ENCODE measurements around the gene NLGN2.

NLGN2 gene

GRCh38 chr17:7417056-7417655 lies 9.5 kb downstream of the NLGN2 start:
- H3K36me3 Mint-ChIP-seq = peaks cover 2% of the 10 kb centered on the region
- H3K27me3 Mint-ChIP-seq = no peaks in the 10 kb centered on the region
- peaks cover 2% of the 10 kb centered on the region for H3K4me1 Mint-ChIP-seq (ENCODE audit: low read depth)
- H3K9me3 Mint-ChIP-seq (ENCODE audit: low read depth) = no peaks in the 10 kb centered on the region
- no peak overlapping the region for H3K4me3 Mint-ChIP-seq
- H3K27ac Mint-ChIP-seq = no peak overlapping the region

GRCh38 chr17:7418472-7419152 lies 11.0 kb downstream of the NLGN2 start:
- Mint-ChIP-seq H3K27ac (no peak overlapping the region), H3K4me1 (ENCODE audit: low read depth) (peaks cover 2% of the 10 kb centered on the region), H3K9me3 (ENCODE audit: low read depth) (no peaks in the 10 kb centered on the region), H3K27me3 (no peaks in the 10 kb centered on the region), H3K36me3 (peaks cover 2% of the 10 kb centered on the region), H3K4me3 (no peak overlapping the region)

- peaks cover 2% of the 10 kb centered on the region for H3K4me1 Mint-ChIP-seq (ENCODE audit: low read depth)
- no peak within 1 kb of the TSS for H3K27ac Mint-ChIP-seq
- no peak within 1 kb of the TSS for H3K4me3 Mint-ChIP-seq
- no peaks in the 10 kb centered on the region for H3K27me3 Mint-ChIP-seq
- no peaks in the 10 kb centered on the region for H3K9me3 Mint-ChIP-seq (ENCODE audit: low read depth)
- peaks cover 2% of the 10 kb centered on the region for H3K36me3 Mint-ChIP-seq
These were observed 12.4 kb downstream of the NLGN2 start, which contains the start of gene SPEM1 for GRCh38 chr17:7419819-7420610. Gene SPEM1, plus strand, starts transcription at chr17:7420324. Its CDS starts 61 bp downstream, at chr17:7420385.

- H3K9me3 Mint-ChIP-seq (ENCODE audit: low read depth) = no peaks in the 10 kb centered on the region
- no peak overlapping the region for H3K4me3 Mint-ChIP-seq
- H3K36me3 Mint-ChIP-seq = peaks cover 2% of the 10 kb centered on the region
- peaks cover 2% of the 10 kb centered on the region for H3K4me1 Mint-ChIP-seq (ENCODE audit: low read depth)
- H3K27me3 Mint-ChIP-seq = no peaks in the 10 kb centered on the region
- H3K27ac Mint-ChIP-seq = no peak overlapping the region
These were observed 13.5 kb downstream of the NLGN2 start for GRCh38 chr17:7421186-7421585.

GRCh38 chr17:7423679-7424078 lies 16.0 kb downstream of the NLGN2 start:
- H3K27me3 Mint-ChIP-seq = no peaks in the 10 kb centered on the region
- H3K4me1 Mint-ChIP-seq (ENCODE audit: low read depth) = no peaks in the 10 kb centered on the region
- H3K9me3 Mint-ChIP-seq (ENCODE audit: low read depth) = no peaks in the 10 kb centered on the region
- no peak overlapping the region for H3K27ac Mint-ChIP-seq
- no peaks in the 10 kb centered on the region for H3K36me3 Mint-ChIP-seq
- no peak overlapping the region for H3K4me3 Mint-ChIP-seq

- no peak within 1 kb of the TSS for H3K27ac Mint-ChIP-seq
- no peaks in the 10 kb centered on the region for H3K9me3 Mint-ChIP-seq (ENCODE audit: low read depth)
- H3K27me3 Mint-ChIP-seq = no peaks in the 10 kb centered on the region
- H3K36me3 Mint-ChIP-seq = no peaks in the 10 kb centered on the region
- H3K4me3 Mint-ChIP-seq = no peak within 1 kb of the TSS
- no peaks in the 10 kb centered on the region for H3K4me1 Mint-ChIP-seq (ENCODE audit: low read depth)
These were observed 17.7 kb downstream of the NLGN2 start, which contains the start of gene SPEM2 for GRCh38 chr17:7425316-7425715. Gene SPEM2, plus strand, starts transcription at chr17:7425616. Its CDS starts 73 bp downstream, at chr17:7425689.

GRCh38 chr17:7425756-7426155 lies 18.1 kb downstream of the NLGN2 start:
- Mint-ChIP-seq H3K27me3 (no peaks in the 10 kb centered on the region), H3K36me3 (no peaks in the 10 kb centered on the region), H3K4me3 (no peak overlapping the region), H3K4me1 (ENCODE audit: low read depth) (no peaks in the 10 kb centered on the region), H3K9me3 (ENCODE audit: low read depth) (no peaks in the 10 kb centered on the region), H3K27ac (no peak overlapping the region)

- Mint-ChIP-seq H3K4me1 (ENCODE audit: low read depth) (no peaks in the 10 kb centered on the region), H3K27ac (no peak overlapping the region), H3K36me3 (no peaks in the 10 kb centered on the region), H3K27me3 (no peaks in the 10 kb centered on the region), H3K9me3 (ENCODE audit: low read depth) (no peaks in the 10 kb centered on the region), H3K4me3 (no peak overlapping the region)
These were observed 18.7 kb downstream of the NLGN2 start for GRCh38 chr17:7426203-7426863.

GRCh38 chr17:7426896-7427489 lies 19.3 kb downstream of the NLGN2 start:
- Mint-ChIP-seq H3K4me3 (no peak overlapping the region), H3K27ac (no peak overlapping the region), H3K4me1 (ENCODE audit: low read depth) (no peaks in the 10 kb centered on the region), H3K9me3 (ENCODE audit: low read depth) (no peaks in the 10 kb centered on the region), H3K36me3 (no peaks in the 10 kb centered on the region), H3K27me3 (no peaks in the 10 kb centered on the region)

GRCh38 chr17:7427549-7427948 lies 19.9 kb downstream of the NLGN2 start:
- no peak overlapping the region for H3K4me3 Mint-ChIP-seq
- no peak overlapping the region for H3K27ac Mint-ChIP-seq
- H3K9me3 Mint-ChIP-seq (ENCODE audit: low read depth) = no peaks in the 10 kb centered on the region
- H3K27me3 Mint-ChIP-seq = no peaks in the 10 kb centered on the region
- H3K36me3 Mint-ChIP-seq = no peaks in the 10 kb centered on the region
- no peaks in the 10 kb centered on the region for H3K4me1 Mint-ChIP-seq (ENCODE audit: low read depth)

GRCh38 chr17:7428557-7428956 lies 20.9 kb downstream of the NLGN2 start, which contains the start of gene SPEM3:
Gene SPEM3, plus strand, starts transcription at chr17:7428857. Its CDS starts 46 bp downstream, at chr17:7428903.
- Mint-ChIP-seq H3K9me3 (ENCODE audit: low read depth) (no peaks in the 10 kb centered on the region), H3K36me3 (no peaks in the 10 kb centered on the region), H3K4me3 (no peak within 1 kb of the TSS), H3K27me3 (no peaks in the 10 kb centered on the region), H3K27ac (no peak within 1 kb of the TSS), H3K4me1 (ENCODE audit: low read depth) (no peaks in the 10 kb centered on the region)

- Mint-ChIP-seq H3K9me3 (ENCODE audit: low read depth) (no peaks in the 10 kb centered on the region), H3K27ac (no peak overlapping the region), H3K4me1 (ENCODE audit: low read depth) (no peaks in the 10 kb centered on the region), H3K4me3 (no peak overlapping the region), H3K36me3 (no peaks in the 10 kb centered on the region), H3K27me3 (no peaks in the 10 kb centered on the region)
These were observed 22.1 kb downstream of the NLGN2 start for GRCh38 chr17:7429722-7430121.

- peaks cover 10% of the 10 kb centered on the region for H3K4me1 Mint-ChIP-seq (ENCODE audit: low read depth)
- H3K27ac Mint-ChIP-seq = no peak overlapping the region
- H3K27me3 Mint-ChIP-seq = no peaks in the 10 kb centered on the region
- H3K36me3 Mint-ChIP-seq = no peaks in the 10 kb centered on the region
- no peak overlapping the region for H3K4me3 Mint-ChIP-seq
- no peaks in the 10 kb centered on the region for H3K9me3 Mint-ChIP-seq (ENCODE audit: low read depth)
These were observed 23.6 kb downstream of the NLGN2 start for GRCh38 chr17:7431231-7431630.

GRCh38 chr17:7432296-7432695 lies 24.7 kb downstream of the NLGN2 start:
- peaks cover 17% of the 10 kb centered on the region for H3K4me1 Mint-ChIP-seq (ENCODE audit: low read depth)
- no peak overlapping the region for H3K27ac Mint-ChIP-seq
- H3K27me3 Mint-ChIP-seq = no peaks in the 10 kb centered on the region
- H3K9me3 Mint-ChIP-seq (ENCODE audit: low read depth) = no peaks in the 10 kb centered on the region
- no peaks in the 10 kb centered on the region for H3K36me3 Mint-ChIP-seq
- no peak overlapping the region for H3K4me3 Mint-ChIP-seq
